ENCODE measurements around the gene TRIP6. TPM values are rescaled to one million over a fixed set of nuclear protein-coding genes. Genes with fewer than 3 reads are reported as not detected.
A peak's percentile ranks its signal among the peaks of the same experiment; 100 is the strongest.

Gene TRIP6, protein sequence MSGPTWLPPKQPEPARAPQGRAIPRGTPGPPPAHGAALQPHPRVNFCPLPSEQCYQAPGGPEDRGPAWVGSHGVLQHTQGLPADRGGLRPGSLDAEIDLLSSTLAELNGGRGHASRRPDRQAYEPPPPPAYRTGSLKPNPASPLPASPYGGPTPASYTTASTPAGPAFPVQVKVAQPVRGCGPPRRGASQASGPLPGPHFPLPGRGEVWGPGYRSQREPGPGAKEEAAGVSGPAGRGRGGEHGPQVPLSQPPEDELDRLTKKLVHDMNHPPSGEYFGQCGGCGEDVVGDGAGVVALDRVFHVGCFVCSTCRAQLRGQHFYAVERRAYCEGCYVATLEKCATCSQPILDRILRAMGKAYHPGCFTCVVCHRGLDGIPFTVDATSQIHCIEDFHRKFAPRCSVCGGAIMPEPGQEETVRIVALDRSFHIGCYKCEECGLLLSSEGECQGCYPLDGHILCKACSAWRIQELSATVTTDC
- total RNA-seq = 13.6 TPM
- long read RNA-seq, transcript TRIP6-201 (9 exons, 1,942 nt) = major isoform, 22 of 44 reads
- long read RNA-seq, partial matches to known transcripts = 15 of 44 reads
- long read RNA-seq, other reads (novel, unspliced or antisense) = 6 of 44 reads

DNA sequence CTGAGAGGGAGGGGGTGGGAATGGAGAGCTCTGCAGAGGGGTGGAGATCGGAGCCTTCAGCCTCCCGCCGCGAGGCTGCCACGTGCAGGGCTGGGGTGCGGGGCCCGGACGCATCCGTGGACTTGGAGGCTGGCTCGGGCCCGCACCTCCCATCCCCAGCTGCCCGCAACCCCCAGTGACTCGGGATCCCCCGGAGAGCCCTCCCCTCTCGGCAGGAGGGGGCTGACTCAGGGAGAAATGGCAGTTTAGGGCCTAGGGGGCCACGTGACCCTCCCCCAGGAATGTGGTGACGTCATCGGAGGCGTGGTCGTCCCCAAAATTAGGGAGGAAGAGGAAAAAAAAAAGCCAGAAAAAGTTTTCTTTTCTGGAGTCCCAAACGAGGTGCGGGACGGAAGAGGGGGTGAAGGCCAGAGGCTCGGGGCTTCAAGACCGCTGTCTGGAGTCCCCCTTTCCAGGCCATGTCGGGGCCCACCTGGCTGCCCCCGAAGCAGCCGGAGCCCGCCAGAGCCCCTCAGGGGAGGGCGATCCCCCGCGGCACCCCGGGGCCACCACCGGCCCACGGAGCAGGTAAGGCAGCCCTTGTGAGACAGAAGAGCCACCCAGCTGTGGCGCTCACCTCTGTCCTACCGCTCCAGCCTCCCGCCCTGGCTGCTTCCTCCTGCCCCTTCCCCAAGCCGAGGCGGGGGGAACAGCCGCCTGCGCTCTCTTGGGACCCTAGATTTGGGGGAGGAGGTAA lies at the start of gene TRIP6:
Gene TRIP6, plus strand, starts transcription at position 348 of the 736 bp plus-strand sequence. Its CDS starts 111 bp downstream, at position 459.
- intact Hi-C loops (cut with micrococcal nuclease) = no loop called here
- DNase-seq (peak; percentile 91), ATAC-seq (peak; percentile 73)

DNA sequence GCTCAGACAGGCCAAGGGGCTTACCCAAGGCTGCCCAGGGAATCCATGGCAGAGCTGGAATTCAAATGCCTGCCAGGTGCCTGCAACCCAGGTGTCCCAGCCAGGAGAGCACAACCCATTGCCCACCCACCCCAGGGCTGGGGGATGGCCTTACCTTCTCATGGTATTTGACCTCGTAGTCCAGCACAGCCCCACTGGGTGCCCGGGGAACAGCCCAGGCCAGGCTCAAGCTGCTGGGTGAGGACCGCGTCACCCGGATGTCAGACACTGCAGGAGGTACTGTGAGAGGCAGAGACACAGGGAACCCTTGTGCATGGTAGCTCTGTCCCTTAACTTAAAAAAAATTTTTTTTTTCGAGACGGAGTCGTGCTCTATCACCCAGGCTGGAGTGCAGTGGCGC lies 48.8 kb upstream of the TRIP6 start:
- ATAC-seq = no peak
- intact Hi-C loops (cut with micrococcal nuclease) = no loop called here
- no peak for DNase-seq

- ATAC-seq (no peak), DNase-seq (no peak)
- intact Hi-C loops (cut with micrococcal nuclease) = no loop called here
Observed at GRCh38 chr7:100818825-100819224, 48.4 kb upstream of the TRIP6 start.

- DNase-seq (no peak), ATAC-seq (no peak)
- intact Hi-C loops (cut with micrococcal nuclease) = no loop called here
Observed at GRCh38 chr7:100819586-100819985, 47.6 kb upstream of the TRIP6 start.

DNA sequence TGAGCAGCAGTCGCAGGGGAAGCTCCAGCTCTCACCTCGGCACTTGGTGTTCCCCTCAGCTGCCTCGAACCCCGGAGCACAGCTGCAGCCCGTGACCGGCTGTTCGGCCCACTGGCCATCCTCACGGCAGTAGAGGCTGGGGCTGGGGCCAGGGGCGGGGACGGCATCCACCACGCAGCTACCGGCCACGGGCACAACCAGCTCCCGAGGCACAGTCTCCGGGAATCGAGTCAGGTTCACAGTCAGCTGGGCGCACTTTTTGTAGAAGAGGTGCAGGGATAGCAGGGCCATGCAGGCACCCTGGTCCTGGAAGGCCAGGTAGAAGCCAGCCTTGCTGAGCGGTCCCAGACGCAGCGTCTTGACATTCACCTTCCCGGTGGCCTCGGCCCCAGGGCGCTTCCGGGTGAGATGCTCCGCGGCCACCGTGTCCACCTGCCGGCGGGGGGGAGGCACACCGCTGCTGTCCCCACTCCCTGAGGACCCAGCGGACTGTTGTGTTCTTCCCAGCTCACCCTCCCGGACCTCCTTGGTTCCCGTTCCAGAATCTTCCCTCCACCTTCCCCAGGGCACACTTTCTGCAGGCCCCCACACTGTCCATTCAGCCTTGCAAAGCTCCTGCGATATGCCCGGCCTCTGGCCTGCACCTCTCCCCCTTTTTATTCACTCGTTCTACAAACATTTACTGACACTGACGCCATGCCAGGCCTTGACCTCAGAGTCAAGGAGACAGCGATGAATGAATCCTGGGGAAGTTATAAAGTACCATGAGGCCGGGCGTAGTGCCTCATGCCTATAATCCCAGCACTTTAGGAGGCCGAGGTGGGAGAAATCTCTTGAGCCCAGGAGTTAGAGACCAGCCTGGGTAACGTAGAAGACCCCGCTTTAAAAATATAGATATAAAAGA lies 44.7 kb upstream of the TRIP6 start:
- intact Hi-C loops (cut with micrococcal nuclease) = no loop called here
- DNase-seq = no peak
- no peak for ATAC-seq

- DNase-seq = no peak
- intact Hi-C loops (cut with micrococcal nuclease) = no loop called here
- ATAC-seq = no peak
Observed at GRCh38 chr7:100823140-100823525, 44.1 kb upstream of the TRIP6 start.

DNA sequence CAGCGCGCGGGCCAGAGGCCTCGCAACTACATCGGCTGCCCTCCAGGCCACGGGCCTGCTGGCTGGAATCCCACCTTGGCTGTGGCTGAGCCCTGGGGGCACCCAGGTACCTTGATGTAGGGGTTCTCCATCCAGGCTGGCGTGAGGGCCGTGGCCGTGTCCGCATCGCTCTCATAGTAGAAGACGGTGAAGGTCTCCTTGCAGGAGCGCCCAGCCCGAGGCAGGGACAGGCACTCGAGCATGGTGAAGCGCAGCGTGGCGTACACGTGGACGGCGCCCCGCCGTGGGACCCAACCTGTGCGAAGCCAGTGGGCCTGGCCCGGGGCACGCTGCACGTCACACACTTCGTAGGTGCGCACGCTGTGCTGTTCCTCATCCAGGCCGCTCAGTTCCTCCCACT lies 43.7 kb upstream of the TRIP6 start:
- DNase-seq (no peak), ATAC-seq (no peak)
- intact Hi-C loops (cut with micrococcal nuclease) = no loop called here

DNA sequence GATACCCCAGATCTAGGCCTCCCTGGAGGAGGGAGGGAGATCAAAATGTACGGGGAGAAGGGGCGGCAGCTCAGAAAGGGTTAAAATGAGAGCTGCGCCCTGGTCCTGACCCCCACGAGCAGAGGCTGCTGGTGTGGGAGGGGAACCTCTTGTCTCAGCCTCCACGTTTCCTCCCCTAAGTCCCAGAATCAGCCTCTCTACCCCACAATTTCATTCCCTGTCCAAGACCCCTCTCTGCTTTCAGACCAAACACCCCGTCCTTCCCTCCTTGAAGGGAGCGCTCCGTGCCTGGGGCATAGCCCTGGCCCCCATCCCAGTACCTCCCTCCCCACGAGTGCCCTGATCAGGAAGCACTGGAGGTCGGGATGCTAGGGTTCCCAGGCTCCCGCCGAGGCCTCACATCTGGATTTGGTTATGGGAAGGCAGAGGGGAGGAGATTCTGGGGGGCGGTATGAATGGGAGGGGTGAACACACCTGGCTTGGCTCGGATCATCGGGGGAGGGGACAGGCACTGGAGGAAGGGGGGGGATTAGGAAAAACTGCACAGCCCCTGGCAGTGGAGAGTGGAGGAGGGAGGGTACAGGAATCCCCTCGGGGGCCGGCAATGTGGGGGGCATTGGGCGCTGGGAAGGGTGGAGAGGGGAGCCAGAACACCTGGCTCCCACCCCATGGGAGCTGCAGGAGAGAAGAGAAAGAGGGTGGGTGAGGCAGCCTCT lies 42.5 kb upstream of the TRIP6 start:
- DNase-seq (no peak), ATAC-seq (no peak)
- intact Hi-C loops (cut with micrococcal nuclease) = no loop called here

- ATAC-seq (peak; percentile 43), DNase-seq (peak; percentile 52)
- intact Hi-C loops (cut with micrococcal nuclease) = no loop called here
Observed at GRCh38 chr7:100825215-100825671, 41.9 kb upstream of the TRIP6 start.

DNA sequence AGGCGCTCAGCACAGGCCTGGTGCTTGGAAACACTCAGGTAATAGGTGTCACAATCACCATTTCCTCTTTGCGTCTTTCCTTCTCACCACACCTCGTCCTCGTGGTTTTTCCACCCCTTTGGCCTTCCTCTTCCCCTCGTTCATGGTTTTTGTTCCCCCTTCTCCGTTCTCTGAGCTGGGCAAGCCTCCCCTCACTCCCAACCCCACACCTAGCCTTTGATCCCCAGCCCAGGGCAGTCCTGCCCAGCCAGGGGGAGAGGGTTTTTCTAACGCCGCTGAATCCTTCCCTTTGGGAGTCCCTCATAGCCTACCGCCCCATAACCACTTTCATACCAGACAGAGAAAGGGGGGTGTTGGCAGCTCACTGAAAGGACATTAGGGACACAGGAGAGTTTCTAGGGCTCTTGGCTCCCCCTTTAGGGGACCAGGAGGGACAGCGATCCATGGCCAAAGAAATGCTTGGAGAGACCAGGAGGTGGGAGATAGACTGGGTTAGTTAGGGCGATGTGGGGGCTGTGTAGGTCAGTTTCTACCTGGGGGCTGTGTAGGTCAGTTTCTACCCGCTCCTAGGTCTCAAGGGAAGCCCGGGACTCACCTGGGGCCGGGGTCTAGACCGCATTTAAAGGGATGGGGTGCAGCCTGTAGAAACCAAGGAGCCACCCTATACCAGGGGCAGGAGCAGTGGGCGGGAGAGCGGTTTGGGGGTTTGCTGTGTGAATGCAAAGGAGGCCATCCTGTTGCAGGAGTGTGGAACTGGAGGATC lies 41.3 kb upstream of the TRIP6 start:
- no peak for DNase-seq
- no peak for ATAC-seq
- intact Hi-C loops (cut with micrococcal nuclease) = no loop called here

DNA sequence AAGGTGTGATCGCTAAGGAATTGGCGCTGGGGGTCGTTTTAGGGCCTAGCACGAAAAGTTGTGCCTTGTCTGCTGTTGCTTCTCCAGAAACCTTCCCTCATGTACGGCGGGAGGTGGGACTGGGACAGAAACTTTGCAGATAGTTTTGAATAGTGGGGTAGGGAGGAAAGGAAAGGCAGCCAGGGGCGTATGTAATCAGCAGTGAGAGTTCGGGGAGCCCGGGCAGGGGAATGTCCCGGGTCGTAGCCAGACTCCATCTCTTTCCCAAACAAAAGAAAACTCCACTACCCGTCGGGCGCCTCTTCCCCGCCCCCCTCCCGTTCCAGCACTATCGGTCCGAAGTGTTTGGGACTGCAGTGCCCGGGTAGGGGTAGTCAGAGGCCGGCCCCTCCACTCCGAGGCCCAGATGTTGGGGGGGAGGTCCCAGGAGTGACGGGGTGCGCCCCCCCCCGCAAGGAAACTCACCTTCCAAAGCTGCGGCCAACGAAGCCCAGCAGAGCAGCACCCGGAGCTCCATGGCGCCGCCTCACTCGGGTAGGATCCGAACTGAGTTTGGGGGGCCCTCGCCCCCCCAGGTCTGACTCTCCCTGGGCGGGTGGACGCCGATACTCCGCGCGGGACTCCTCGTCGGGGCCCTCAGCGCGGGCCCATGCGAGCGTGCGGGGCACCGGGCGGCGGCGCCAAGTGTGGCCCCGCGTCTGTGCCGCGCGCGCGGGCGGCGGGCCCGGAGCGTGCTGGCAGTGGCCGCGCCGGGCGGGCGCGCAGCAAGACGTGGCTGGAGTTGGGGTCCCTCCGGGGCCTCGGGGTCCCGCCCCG lies 40.5 kb upstream of the TRIP6 start:
- DNase-seq = no peak
- intact Hi-C loops (cut with micrococcal nuclease) = no loop called here
- peak; percentile 17 for ATAC-seq

DNA sequence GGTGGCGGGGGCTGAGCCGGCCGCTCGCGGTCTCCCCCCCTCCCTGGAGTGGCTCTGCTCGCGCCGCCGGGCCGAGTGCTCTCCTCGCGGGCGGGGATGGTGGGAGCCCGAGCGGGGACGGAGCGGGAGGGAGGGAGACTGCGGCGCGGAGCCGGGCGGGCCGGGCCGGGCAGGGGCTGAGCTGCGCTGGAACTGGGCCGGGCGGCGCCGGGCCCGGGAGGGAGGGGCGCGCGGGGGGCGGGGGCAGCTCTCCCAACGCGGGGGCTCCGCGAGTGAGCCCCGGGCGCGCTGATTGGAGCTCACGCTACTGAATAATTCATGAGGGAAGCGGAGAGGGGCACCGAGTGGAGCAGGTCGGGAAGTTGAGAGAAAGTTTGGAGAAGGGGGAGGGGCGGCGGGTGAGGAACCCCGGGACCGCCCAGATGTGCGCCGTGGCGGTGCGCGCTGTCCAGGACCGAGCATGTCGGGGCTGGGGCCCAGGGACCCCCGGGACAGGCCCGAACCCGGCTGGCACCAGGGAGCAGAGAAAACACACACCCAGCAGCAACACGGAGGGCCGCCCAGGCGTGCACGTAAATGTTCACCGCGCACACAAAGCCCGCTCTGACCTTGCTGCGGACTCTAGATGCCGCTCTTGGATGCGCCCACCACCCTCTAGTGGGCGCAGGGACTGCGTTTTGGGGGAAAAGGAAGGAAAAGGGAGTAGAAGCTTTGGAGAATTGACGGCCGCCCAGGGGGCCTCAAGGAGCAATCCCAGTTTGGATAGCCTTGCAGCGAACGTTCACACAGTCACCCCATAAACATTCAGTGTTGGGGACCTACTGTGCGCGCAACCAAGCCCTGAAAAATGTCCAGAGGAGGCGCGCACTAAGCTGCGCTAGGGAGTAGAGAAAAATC lies 39.6 kb upstream of the TRIP6 start, which contains the start of gene EPHB4:
Gene EPHB4, minus strand, starts transcription at position 194 of the 897 bp plus-strand sequence. CDS start 493 bp downstream, outside the sequence.
- peak; percentile 87 for DNase-seq
- ATAC-seq = peak; percentile 85
- intact Hi-C loops (cut with micrococcal nuclease) = no loop called here

DNA sequence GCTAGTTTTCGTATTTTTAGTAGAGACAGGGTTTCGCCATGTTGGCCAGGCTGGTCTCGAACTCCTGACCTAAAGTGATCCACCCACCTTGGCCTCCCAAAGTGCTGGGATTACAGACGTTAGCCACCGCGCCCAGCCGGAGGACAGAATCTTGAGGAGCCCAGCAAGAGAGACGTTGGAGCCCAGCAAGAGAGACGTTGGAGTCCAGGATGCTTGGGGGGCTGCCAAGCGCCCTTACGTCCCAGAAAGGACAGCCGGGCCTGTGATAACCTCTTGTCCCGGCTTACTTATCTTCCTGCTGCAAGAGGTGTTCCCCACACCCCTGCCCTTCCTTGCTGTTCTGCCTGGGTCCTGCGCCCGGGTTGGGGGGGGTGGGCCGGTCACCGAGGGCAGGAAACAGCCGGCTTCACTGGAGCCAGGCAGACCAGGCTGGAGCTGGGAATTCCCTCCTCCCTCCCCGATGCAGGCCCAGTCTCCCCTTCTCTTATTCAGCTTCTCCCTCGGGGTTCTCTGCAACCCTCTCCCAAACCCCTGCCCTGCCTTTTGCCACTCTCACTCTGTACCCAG lies 38.0 kb upstream of the TRIP6 start:
- peak; percentile 72 for DNase-seq
- ATAC-seq = peak; percentile 26
- intact Hi-C loops (cut with micrococcal nuclease) = no loop called here

DNA sequence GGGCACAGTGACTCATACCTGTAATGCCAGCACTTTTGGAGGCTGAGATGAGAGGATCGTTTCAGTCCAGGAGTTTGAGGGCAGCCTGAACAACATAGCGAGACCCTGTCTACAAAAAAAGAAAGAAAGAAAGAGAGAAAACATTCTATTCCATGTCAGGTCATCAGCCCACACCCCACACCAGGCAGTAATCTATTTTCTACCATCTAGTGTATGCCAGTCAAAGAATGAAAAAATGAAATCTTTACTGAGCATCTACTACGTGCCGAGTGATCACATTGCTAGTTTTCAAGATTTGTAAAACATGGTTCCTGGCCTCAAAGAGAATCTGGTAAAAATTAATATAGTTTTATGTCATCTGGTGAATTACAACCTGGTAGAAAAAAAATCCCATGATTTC lies 36.8 kb upstream of the TRIP6 start:
- ATAC-seq (no peak), DNase-seq (no peak)
- intact Hi-C loops (cut with micrococcal nuclease) = no loop called here

DNA sequence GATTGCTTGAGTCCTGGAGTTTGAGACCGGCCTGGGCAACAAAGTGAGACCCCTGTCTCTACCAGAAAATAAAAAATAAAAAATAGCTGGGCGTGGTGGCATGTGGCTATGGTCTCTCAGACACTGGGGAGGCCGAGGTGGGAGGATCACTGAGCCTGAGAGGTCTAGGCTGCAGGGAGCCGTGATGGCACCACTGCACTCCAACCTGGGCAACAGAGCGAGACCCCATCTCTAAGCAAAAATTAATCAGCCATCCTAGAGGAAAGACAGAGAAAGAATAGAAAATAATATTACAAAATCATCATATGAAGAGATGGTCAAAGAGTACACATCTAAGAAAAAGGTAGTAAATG lies 34.9 kb upstream of the TRIP6 start:
- DNase-seq (no peak), ATAC-seq (no peak)
- intact Hi-C loops (cut with micrococcal nuclease) = no loop called here
